ENCODE results near the gene LSM10. TPM values are rescaled to one million over a fixed set of nuclear protein-coding genes. Genes with fewer than 3 reads are reported as not detected.
A peak's percentile ranks its signal among the peaks of the same experiment; 100 is the strongest.

Gene LSM10
- total and polyA plus RNA-seq, 9 of the 15 experiments (the other 6 are each of a cell fraction or from before 2014, with no cell fraction given), result 13.2 to 146 (median 68.9) TPM

GRCh38 chr1:36355811-36356210, 41.9 kb downstream of the LSM10 start:
- CTCF ChIA-PET (ENCODE audit: low intra/inter-chr PET ratio), result interaction anchor here (1.0 kb wide), 1 partner anchor 64 kb away, joined by 3 read pairs; no protein-coding TSS in a partner anchor
- no TSS peak for BruUV-seq (replicated peaks)
- no peaks in the 10 kb centered on the region for H3K9me3 ChIP-seq (replicated peaks; ENCODE audit: control insufficient read depth, insufficient read depth, low read depth, low read length)
- H2AFZ ChIP-seq (ENCODE audit: low read depth, low read length), result no peak overlapping the region
- no peaks in the 10 kb centered on the region for H3K79me2 ChIP-seq (ENCODE audit: control insufficient read depth, insufficient read depth, low read length)
- H3K27ac ChIP-seq (ENCODE audit: extremely low read depth, low read depth, low read length), result no peak overlapping the region
- H3K9me1 ChIP-seq (ENCODE audit: control insufficient read depth, insufficient read depth, low read length), result no peaks in the 10 kb centered on the region
- H3K27me3 ChIP-seq (ENCODE audit: control insufficient read depth in 2 of 2, insufficient read depth in 2 of 2, low read length in 2 of 2), result no peaks in the 10 kb centered on the region
- 0 out of 5 replicates have a peak, but pooled peaks cover 0 to 3% of the 10 kb centered on the region in 2 experiments for H3K4me1 ChIP-seq (replicated peaks in 1 of 2; ENCODE audit: control insufficient read depth in 2 of 2, insufficient read depth in 2 of 2, low read length in 2 of 2)
- H4K20me1 ChIP-seq (replicated peaks; ENCODE audit: control insufficient read depth, insufficient read depth, low read length), result no peaks in the 10 kb centered on the region; the same call in 1 of the 2 replicates
- in situ Hi-C loops (cut with MboI), result no loop called here
- FAIRE-seq, result no peak
- peaks cover 89% of the 10 kb centered on the region for H3K36me3 ChIP-seq (ENCODE audit: control insufficient read depth, insufficient read depth, low read length)
- 56% methylated on average over 4 of the region's 4 CpGs for WGBS (ENCODE audit: insufficient coverage, low coverage, missing lambda C conversion rate)
- H3K9ac ChIP-seq (ENCODE audit: insufficient read depth in 1 of 2, low read depth in 2 of 2, low read length in 2 of 2), result no peak overlapping the region
- H3K4me2 ChIP-seq (ENCODE audit: insufficient read depth, low read length), result no peak overlapping the region
- POLR2A ChIA-PET, result interaction anchor here (0.5 to 2.1 kb wide), 3 partner anchors 13 to 66 kb away, joined by 3 to 7 read pairs (median 4); no protein-coding TSS in a partner anchor
- no peak for DNase-seq (ENCODE audit: extremely low read depth in 1 of 4, low spot score in 3 of 4)
- intact Hi-C loops (cut with micrococcal nuclease), result no loop called here
- no peak overlapping the region for H3K4me3 ChIP-seq
- peak; percentile 50; the same call in 2 of the 3 replicates for ATAC-seq
- TF ChIP-seq, protein P1, sequence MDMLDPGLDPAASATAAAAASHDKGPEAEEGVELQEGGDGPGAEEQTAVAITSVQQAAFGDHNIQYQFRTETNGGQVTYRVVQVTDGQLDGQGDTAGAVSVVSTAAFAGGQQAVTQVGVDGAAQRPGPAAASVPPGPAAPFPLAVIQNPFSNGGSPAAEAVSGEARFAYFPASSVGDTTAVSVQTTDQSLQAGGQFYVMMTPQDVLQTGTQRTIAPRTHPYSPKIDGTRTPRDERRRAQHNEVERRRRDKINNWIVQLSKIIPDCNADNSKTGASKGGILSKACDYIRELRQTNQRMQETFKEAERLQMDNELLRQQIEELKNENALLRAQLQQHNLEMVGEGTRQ (CRISPR knock-in tag; IDR thresholded peaks at IDR 0.05), result peak; percentile 35; the same call in 1 of the 2 replicates
- no peak for TF ChIP-seq NFIC (IDR thresholded peaks at IDR 0.05)
- no peak for TF ChIP-seq SREBF2 (CRISPR knock-in tag; IDR thresholded peaks at IDR 0.05)
- TF ChIP-seq RAD21 (CRISPR knock-in tag; conservative IDR thresholded peaks at IDR 0.05 in 1 of 2, IDR thresholded peaks at IDR 0.05 in 1 of 2), result 0 out of 4 replicates have a peak, but pooled peaks of 1 of the 2 experiments have one; percentile 19
- no peak for TF ChIP-seq ZNF384 (IDR thresholded peaks at IDR 0.05; ENCODE audit: low read depth, low read length)
- no peak for TF ChIP-seq NCOA6 (IDR thresholded peaks at IDR 0.05)
- TF ChIP-seq ZNF766 (CRISPR knock-in tag; conservative IDR thresholded peaks at IDR 0.05), result no peak
- no peak for TF ChIP-seq MEF2D (tag; conservative IDR thresholded peaks at IDR 0.05; ENCODE audit: low read depth)
- no peak for TF ChIP-seq BRCA1 (IDR thresholded peaks at IDR 0.05)
- TF ChIP-seq BRCA1 (CRISPR knock-in tag; IDR thresholded peaks at IDR 0.05), result no peak
- TF ChIP-seq TAF9B (IDR thresholded peaks at IDR 0.05; ENCODE audit: partially characterized antibody), result no peak
- TF ChIP-seq MCM7 (IDR thresholded peaks at IDR 0.05), result no peak
- TF ChIP-seq NUFIP1 (IDR thresholded peaks at IDR 0.05; ENCODE audit: partially characterized antibody), result no peak
- TF ChIP-seq SMAD3 (CRISPR knock-in tag; conservative IDR thresholded peaks at IDR 0.05), result no peak
- TF ChIP-seq CTCF (IDR thresholded peaks at IDR 0.05 in 2 of 3, conservative IDR thresholded peaks at IDR 0.05 in 1 of 3; ENCODE audit: insufficient read depth in 2 of 3, low read depth in 1 of 3, low read length in 3 of 3), result 0 out of 6 replicates have a peak, but pooled peaks of 1 of the 3 experiments have one; percentile 2
- 0 out of 2 replicates have a peak, but pooled peaks have one; percentile 22 for TF ChIP-seq USF1 (CRISPR knock-in tag; IDR thresholded peaks at IDR 0.05)
- TF ChIP-seq LARP7 (IDR thresholded peaks at IDR 0.05), result no peak
- TF ChIP-seq KAT8 (IDR thresholded peaks at IDR 0.05; ENCODE audit: low read depth), result no peak
- TF ChIP-seq NBN (IDR thresholded peaks at IDR 0.05; ENCODE audit: low read depth), result no peak
- no peak for TF ChIP-seq CREM (IDR thresholded peaks at IDR 0.05; ENCODE audit: low read depth)
- TF ChIP-seq CREBBP (IDR thresholded peaks at IDR 0.05; ENCODE audit: low read depth, low read length), result no peak
- TF ChIP-seq ZNF764 (CRISPR knock-in tag; IDR thresholded peaks at IDR 0.05; ENCODE audit: low read depth), result no peak

Data from K562 (cell line).